HG02943 (cell line): ENCODE results near the gene ETS2.

ENCODE experiments used
- ATAC-seq: cut with Tn5 transposase; IDR thresholded peaks from one replicate; pipeline ENCODE4 v1.9.1; 2021; ENCODE audit warnings: mild to moderate bottlenecking, low read depth, moderate library complexity; ENCODE audit not compliant: unreplicated experiment

ETS2 gene

GRCh38 chr21:38852278-38852677 lies 46.5 kb downstream of the ETS2 start:
- ATAC-seq = no peak

GRCh38 chr21:38852708-38853107 lies 47.0 kb downstream of the ETS2 start:
- ATAC-seq = no peak

- peak; percentile 65 for ATAC-seq
Measured at GRCh38 chr21:38853421-38853919, 47.7 kb downstream of the ETS2 start.

GRCh38 chr21:38857152-38857825 lies 51.6 kb downstream of the ETS2 start:
- no peak for ATAC-seq

GRCh38 chr21:38858026-38858811 lies 52.5 kb downstream of the ETS2 start:
- ATAC-seq = no peak

GRCh38 chr21:38858812-38859205 lies 53.1 kb downstream of the ETS2 start:
- ATAC-seq = no peak

- ATAC-seq = no peak
Measured at GRCh38 chr21:38859852-38860251, 54.1 kb downstream of the ETS2 start.

GRCh38 chr21:38861056-38861455 lies 55.3 kb downstream of the ETS2 start:
- no peak for ATAC-seq

GRCh38 chr21:38861989-38862683 lies 56.4 kb downstream of the ETS2 start:
- ATAC-seq = peak; percentile 96

GRCh38 chr21:38863291-38863690 lies 57.6 kb downstream of the ETS2 start:
- no peak for ATAC-seq

- no peak for ATAC-seq
Measured at GRCh38 chr21:38863843-38864363, 58.2 kb downstream of the ETS2 start.

- ATAC-seq = no peak
Measured at GRCh38 chr21:38864964-38865363, 59.2 kb downstream of the ETS2 start.

- ATAC-seq = no peak
Measured at GRCh38 chr21:38869196-38869595, 63.5 kb downstream of the ETS2 start.

GRCh38 chr21:38869946-38870345 lies 64.2 kb downstream of the ETS2 start:
- no peak for ATAC-seq
